Measurements from ENCODE around the gene AGRN. TPM values are rescaled to one million over a fixed set of nuclear protein-coding genes. Genes with fewer than 3 reads are reported as not detected.
"Not testable (repeated sequence)": the region's sequence is repeated elsewhere in the genome, so short reads cannot be mapped to it uniquely, and the experiment has no call there.

The AGRN gene
- total RNA-seq, 1 donor from 2014 or later = 135 TPM

- DNase-seq (no peak), ATAC-seq (no peak)
- no peak overlapping the region for H3K4me3 ChIP-seq
- peaks cover 17% of the 10 kb centered on the region for H3K4me1 ChIP-seq
- H3K36me3 ChIP-seq = no peaks in the 10 kb centered on the region
- peaks cover 4% of the 10 kb centered on the region for H3K27me3 ChIP-seq
- TF ChIP-seq CTCF (IDR thresholded peaks at IDR 0.05) = no peak
- H3K9me3 ChIP-seq = no peaks in the 10 kb centered on the region
- intact Hi-C loops (cut with DNase I) = no loop called here
- no peak overlapping the region for H3K27ac ChIP-seq
Observed at GRCh38 chr1:1027791-1028190, 7.9 kb downstream of the AGRN start.

GRCh38 chr1:1030867-1031658 is 11.1 kb downstream of the AGRN start:
- H3K36me3 ChIP-seq; H3K27me3 ChIP-seq; ATAC-seq; H3K27ac ChIP-seq; DNase-seq; H3K9me3 ChIP-seq; H3K4me1 ChIP-seq; H3K4me3 ChIP-seq; intact Hi-C loops (cut with DNase I): not testable (repeated sequence)

- DNase-seq (no peak), ATAC-seq (no peak)
- intact Hi-C loops (cut with DNase I) = no loop called here
- Histone ChIP-seq H3K27me3 (peaks cover 4% of the 10 kb centered on the region), H3K27ac (no peak overlapping the region), H3K4me1 (peaks cover 7% of the 10 kb centered on the region), H3K9me3 (no peaks in the 10 kb centered on the region), H3K36me3 (no peaks in the 10 kb centered on the region), H3K4me3 (no peak overlapping the region)
- TF ChIP-seq CTCF (IDR thresholded peaks at IDR 0.05) = no peak
Observed at GRCh38 chr1:1031659-1032235, 11.8 kb downstream of the AGRN start.

- no peak for TF ChIP-seq CTCF (IDR thresholded peaks at IDR 0.05)
- peak overlapping the region; percentile 44 for H3K4me3 ChIP-seq
- peaks cover 4% of the 10 kb centered on the region for H3K27me3 ChIP-seq
- H3K4me1 ChIP-seq = peaks cover 7% of the 10 kb centered on the region
- no peaks in the 10 kb centered on the region for H3K36me3 ChIP-seq
- intact Hi-C loops (cut with DNase I) = no loop called here
- no peaks in the 10 kb centered on the region for H3K9me3 ChIP-seq
- no peak overlapping the region for H3K27ac ChIP-seq
- DNase-seq (no peak), ATAC-seq (peak; percentile 55)
Observed at GRCh38 chr1:1032424-1032823, 12.5 kb downstream of the AGRN start.

- H3K27me3 ChIP-seq = peaks cover 4% of the 10 kb centered on the region
- ATAC-seq (peak; percentile 89), DNase-seq (peak; percentile 91)
- no peaks in the 10 kb centered on the region for H3K36me3 ChIP-seq
- no peaks in the 10 kb centered on the region for H3K9me3 ChIP-seq
- intact Hi-C loops (cut with DNase I) = no loop called here
- TF ChIP-seq CTCF (IDR thresholded peaks at IDR 0.05) = peak; percentile 65
- H3K4me1 ChIP-seq = peaks cover 7% of the 10 kb centered on the region
- no peak overlapping the region for H3K27ac ChIP-seq
- H3K4me3 ChIP-seq = peak overlapping the region; percentile 44
Observed at GRCh38 chr1:1033009-1033587, 13.2 kb downstream of the AGRN start.

All from upper lobe of right lung (tissue), 1 donor.